Activated CD8-positive, alpha-beta T cell treated with anti-CD3 and anti-CD28 coated beads for 36 hours (primary cell): Measurements from ENCODE around the gene LRRC1. TPM values are rescaled to one million over a fixed set of nuclear protein-coding genes. Genes with fewer than 3 reads are reported as not detected.

ENCODE experiments used
- ATAC-seq: fragments of 200-7000 bp; cut with Tn5 transposase; one replicate; pipeline ENCODE4 v1.10.0; 2021; ENCODE audit warnings: mild to moderate bottlenecking, moderate library complexity
- CTCF ChIA-PET: fragments of 350-600 bp; sonication (Branson Sonifier 250); formaldehyde crosslinking; loops from one replicate; lab custom pipeline; 2021; ENCODE audit warnings: antibody characterized with exemption; lab: Charles Lee
- POLR2A ChIA-PET: fragments of 350-600 bp; sonication (Branson Sonifier 250); formaldehyde crosslinking; loops from one replicate; lab custom pipeline; 2021; ENCODE audit warnings: antibody characterized with exemption; lab: Charles Lee
- DNase-seq: peaks from one replicate; pipeline ENCODE4 v3.0.0-alpha.2; 2020
- H3K27ac Mint-ChIP-seq: one replicate; pipeline ENCODE4 v1.8.0; 2021; ENCODE audit warnings: mild to moderate bottlenecking, mixed read lengths
- H3K27me3 Mint-ChIP-seq: one replicate; pipeline ENCODE4 v1.8.0; 2021; ENCODE audit warnings: mixed read lengths
- H3K36me3 Mint-ChIP-seq: one replicate; pipeline ENCODE4 v1.8.0; 2021; ENCODE audit warnings: low read depth, mixed read lengths
- H3K4me1 Mint-ChIP-seq: one replicate; pipeline ENCODE4 v1.8.0; 2021; ENCODE audit warnings: low read depth, mixed read lengths
- H3K4me3 Mint-ChIP-seq: one replicate; pipeline ENCODE4 v1.8.0; 2021; ENCODE audit warnings: mild to moderate bottlenecking, moderate library complexity, mixed read lengths
- H3K9me3 Mint-ChIP-seq: one replicate; pipeline ENCODE4 v1.8.0; 2021; ENCODE audit warnings: mixed read lengths
- intact Hi-C: fragments of 100-400 bp; cut with micrococcal nuclease; formaldehyde crosslinking; loops from one replicate; pipeline ENCODE4 v1.10.0; 2022
- total RNA-seq, 2 experiments: library from RNA; stranded (reverse); gene quantifications; one replicate each; pipeline ENCODE4 v1.2.3, GENCODE V29; 2021
- TF ChIP-seq, protein P1 (sequence below): fragments of 200-600 bp; IDR thresholded peaks from one replicate; pipeline ENCODE4 v1.8.0; 2022; ENCODE audit warnings: antibody characterized with exemption, mild to moderate bottlenecking

LRRC1 gene
- total RNA-seq, 2 experiments from 2014 or later = 1.9 to 2.5 TPM

GRCh38 chr6:53809691-53810090 is 14.9 kb downstream of the LRRC1 start:
- intact Hi-C loops = no loop called here
- Mint-ChIP-seq H3K27me3 (no peaks in the 10 kb centered on the region), H3K4me1 (no peaks in the 10 kb centered on the region), H3K9me3 (no peaks in the 10 kb centered on the region), H3K4me3 (no peak overlapping the region), H3K27ac (no peak overlapping the region), H3K36me3 (no peaks in the 10 kb centered on the region)
- ATAC-seq (no peak), DNase-seq (no peak)
- TF ChIP-seq, protein P1, sequence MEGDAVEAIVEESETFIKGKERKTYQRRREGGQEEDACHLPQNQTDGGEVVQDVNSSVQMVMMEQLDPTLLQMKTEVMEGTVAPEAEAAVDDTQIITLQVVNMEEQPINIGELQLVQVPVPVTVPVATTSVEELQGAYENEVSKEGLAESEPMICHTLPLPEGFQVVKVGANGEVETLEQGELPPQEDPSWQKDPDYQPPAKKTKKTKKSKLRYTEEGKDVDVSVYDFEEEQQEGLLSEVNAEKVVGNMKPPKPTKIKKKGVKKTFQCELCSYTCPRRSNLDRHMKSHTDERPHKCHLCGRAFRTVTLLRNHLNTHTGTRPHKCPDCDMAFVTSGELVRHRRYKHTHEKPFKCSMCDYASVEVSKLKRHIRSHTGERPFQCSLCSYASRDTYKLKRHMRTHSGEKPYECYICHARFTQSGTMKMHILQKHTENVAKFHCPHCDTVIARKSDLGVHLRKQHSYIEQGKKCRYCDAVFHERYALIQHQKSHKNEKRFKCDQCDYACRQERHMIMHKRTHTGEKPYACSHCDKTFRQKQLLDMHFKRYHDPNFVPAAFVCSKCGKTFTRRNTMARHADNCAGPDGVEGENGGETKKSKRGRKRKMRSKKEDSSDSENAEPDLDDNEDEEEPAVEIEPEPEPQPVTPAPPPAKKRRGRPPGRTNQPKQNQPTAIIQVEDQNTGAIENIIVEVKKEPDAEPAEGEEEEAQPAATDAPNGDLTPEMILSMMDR = no peak
- ChIA-PET CTCF (no interaction called here), POLR2A (no interaction called here)

DNA sequence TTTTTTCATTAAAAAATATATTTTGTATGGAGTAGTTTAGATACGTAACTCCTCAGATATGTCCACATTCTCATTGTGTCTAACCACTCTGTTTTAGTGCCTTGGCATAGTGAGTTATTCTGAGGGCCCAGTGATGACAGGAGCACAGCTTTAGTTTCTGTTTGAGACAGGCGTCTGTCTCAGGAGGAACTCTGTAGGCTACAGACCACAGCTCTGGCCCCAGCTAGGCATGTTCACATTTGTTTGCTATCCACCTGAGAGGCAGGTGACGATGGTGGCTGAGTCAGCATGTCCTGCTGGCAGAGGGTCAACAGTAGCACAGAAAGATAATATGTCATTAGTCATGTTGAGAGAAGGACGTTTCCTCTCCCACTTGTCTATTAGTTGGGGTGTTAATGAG is 16.3 kb downstream of the LRRC1 start:
- ATAC-seq = peak; percentile 27
- H3K9me3 Mint-ChIP-seq = no peaks in the 10 kb centered on the region
- CTCF ChIA-PET = interaction anchor here (0.9 kb wide), 1 partner anchor 83 kb away, joined by 3 read pairs; no protein-coding TSS in a partner anchor

GRCh38 chr6:53811746-53812145 is 16.9 kb downstream of the LRRC1 start:
- no peak for ATAC-seq
- CTCF ChIA-PET = interaction anchor here (0.9 kb wide), 1 partner anchor 83 kb away, joined by 3 read pairs; no protein-coding TSS in a partner anchor
- no peaks in the 10 kb centered on the region for H3K4me1 Mint-ChIP-seq
- no peaks in the 10 kb centered on the region for H3K9me3 Mint-ChIP-seq
- no peak for DNase-seq
- intact Hi-C loops = no loop called here
- no peak overlapping the region for H3K27ac Mint-ChIP-seq
- H3K36me3 Mint-ChIP-seq = no peaks in the 10 kb centered on the region
- TF ChIP-seq, protein P1 = no peak
- POLR2A ChIA-PET = no interaction called here
- H3K27me3 Mint-ChIP-seq = no peaks in the 10 kb centered on the region
- no peak overlapping the region for H3K4me3 Mint-ChIP-seq

More for the DNA sequence above, 16.3 kb downstream of the LRRC1 start:
- no peaks in the 10 kb centered on the region for H3K4me1 Mint-ChIP-seq
- TF ChIP-seq, protein P1 = no peak
- H3K27ac Mint-ChIP-seq = no peak overlapping the region
- H3K27me3 Mint-ChIP-seq = no peaks in the 10 kb centered on the region
- POLR2A ChIA-PET = interaction anchor here (0.6 kb wide), 1 partner anchor 1716 kb away, joined by 3 read pairs; no protein-coding TSS in a partner anchor
- intact Hi-C loops = no loop called here
- no peak overlapping the region for H3K4me3 Mint-ChIP-seq
- H3K36me3 Mint-ChIP-seq = no peaks in the 10 kb centered on the region
- no peak for DNase-seq

GRCh38 chr6:53813096-53813495 is 18.3 kb downstream of the LRRC1 start:
- Mint-ChIP-seq H3K4me1 (no peaks in the 10 kb centered on the region), H3K9me3 (no peaks in the 10 kb centered on the region), H3K36me3 (no peaks in the 10 kb centered on the region), H3K4me3 (no peak overlapping the region), H3K27ac (no peak overlapping the region), H3K27me3 (no peaks in the 10 kb centered on the region)
- CTCF ChIA-PET = interaction anchor here (3.0 kb wide), 1 partner anchor 85 kb away, joined by 8 read pairs; no protein-coding TSS in a partner anchor
- POLR2A ChIA-PET = no interaction called here
- DNase-seq = no peak
- intact Hi-C loops = no loop called here
- ATAC-seq = no peak
- TF ChIP-seq, protein P1 = no peak

- intact Hi-C loops = no loop called here
- H3K27ac Mint-ChIP-seq = no peak overlapping the region
These were observed 19.0 kb downstream of the LRRC1 start for GRCh38 chr6:53813801-53814200.

More at GRCh38 chr6:53813801-53814200, 19.0 kb downstream of the LRRC1 start:
- H3K36me3 Mint-ChIP-seq = no peaks in the 10 kb centered on the region
- TF ChIP-seq, protein P1 = no peak
- H3K4me1 Mint-ChIP-seq = peaks cover 2% of the 10 kb centered on the region
- no peaks in the 10 kb centered on the region for H3K27me3 Mint-ChIP-seq
- no peak for ATAC-seq
- H3K4me3 Mint-ChIP-seq = no peak overlapping the region
- DNase-seq = no peak
- POLR2A ChIA-PET = no interaction called here
- no peaks in the 10 kb centered on the region for H3K9me3 Mint-ChIP-seq
- CTCF ChIA-PET = interaction anchor here (1.2 to 3.0 kb wide), 2 partner anchors 22 to 85 kb away, joined by 3 to 8 read pairs; no protein-coding TSS in a partner anchor
